ENCODE measurements around the gene LBX2. TPM values are rescaled to one million over a fixed set of nuclear protein-coding genes. Genes with fewer than 3 reads are reported as not detected.

Gene LBX2
- total and polyA plus RNA-seq, 10 of the 15 experiments (the other 5 are each of a cell fraction or from before 2014, with no cell fraction given): 0.08 to 4.0 (median 0.27) TPM

DNA sequence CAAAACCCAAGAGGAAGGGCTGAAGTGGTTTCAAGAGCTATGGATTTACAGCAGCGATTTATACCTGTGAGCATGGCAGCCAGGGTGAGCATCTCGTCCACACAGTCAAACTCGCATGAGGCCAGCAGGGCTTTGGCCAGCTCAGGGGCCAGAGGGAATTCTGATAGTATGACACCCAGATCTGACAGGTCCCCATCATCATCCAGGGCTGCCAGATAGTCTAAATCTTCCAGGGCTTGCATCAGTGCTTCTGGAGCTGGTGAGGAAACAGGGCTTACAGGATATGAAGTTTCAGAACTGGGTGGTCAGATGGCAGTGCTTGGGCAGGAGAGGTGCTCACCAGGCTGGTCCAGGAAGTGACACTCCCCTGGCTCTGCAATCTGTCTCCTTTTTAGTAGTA lies 23.1 kb upstream of the LBX2 start:
- no TSS peak for BruUV-seq (replicated peaks)
- RAD21 ChIA-PET (ENCODE audit: unreplicated experiment): no interaction called here
- peaks cover 12 to 17% of the 10 kb centered on the region in 2 experiments for H3K36me3 ChIP-seq (ENCODE audit: control insufficient read depth in 2 of 2, insufficient read depth in 2 of 2, low read length in 1 of 2)
- SMC1A ChIA-PET (ENCODE audit: uncharacterized antibody, unreplicated experiment): interaction anchor here (0.9 to 2.3 kb wide), 2 partner anchors 16 to 66 kb away, joined by 4 to 8 read pairs; partner anchors contain the start of gene PCGF1
- CTCF ChIA-PET: interaction anchor here (1.0 to 1.2 kb wide), 2 partner anchors 40 to 65 kb away, joined by 4 to 6 read pairs; partner anchors contain the start of genes CCDC142 and TTC31
- H3K79me2 ChIP-seq (ENCODE audit: control insufficient read depth, insufficient read depth, low read length): peaks cover 4% of the 10 kb centered on the region
- 85% methylated on average over 3 of the region's 3 CpGs for WGBS (ENCODE audit: insufficient coverage, insufficient replicate concordance, low lambda C conversion rate, missing lambda C conversion rate)
- H3K27ac ChIP-seq (ENCODE audit: control insufficient read depth, insufficient read depth): no peak overlapping the region
- no peak for FAIRE-seq
- in situ Hi-C loops (cut with MboI) (no loop called here), intact Hi-C loops (cut with micrococcal nuclease; ENCODE audit: unreplicated experiment) (no loop called here)
- TF ChIP-seq EP300 (IDR thresholded peaks at IDR 0.05; ENCODE audit: borderline replicate concordance in 1 of 2, control insufficient read depth in 1 of 2, low read depth in 2 of 2, low read length in 2 of 2) (no peak), SIX5 (IDR thresholded peaks at IDR 0.05; ENCODE audit: low read depth, low read length, severe bottlenecking) (no peak), ZNF207 (IDR thresholded peaks at IDR 0.05; ENCODE audit: borderline replicate concordance) (no peak), CBX3 (IDR thresholded peaks at IDR 0.05; ENCODE audit: borderline replicate concordance, low read depth) (no peak), HCFC1 (IDR thresholded peaks at IDR 0.05; ENCODE audit: low read length) (no peak), BHLHE40 (IDR thresholded peaks at IDR 0.05; ENCODE audit: borderline replicate concordance in 1 of 2, low read depth in 2 of 2, low read length in 1 of 2) (no peak), NR2C2 (IDR thresholded peaks at IDR 0.05; ENCODE audit: borderline replicate concordance, control insufficient read depth, insufficient read length, low read depth) (no peak), KLF5 (IDR thresholded peaks at IDR 0.05; ENCODE audit: partially characterized antibody) (no peak), GATAD2B (conservative IDR thresholded peaks at IDR 0.05; ENCODE audit: low read depth) (no peak)
- TF ChIP-seq, protein P1, sequence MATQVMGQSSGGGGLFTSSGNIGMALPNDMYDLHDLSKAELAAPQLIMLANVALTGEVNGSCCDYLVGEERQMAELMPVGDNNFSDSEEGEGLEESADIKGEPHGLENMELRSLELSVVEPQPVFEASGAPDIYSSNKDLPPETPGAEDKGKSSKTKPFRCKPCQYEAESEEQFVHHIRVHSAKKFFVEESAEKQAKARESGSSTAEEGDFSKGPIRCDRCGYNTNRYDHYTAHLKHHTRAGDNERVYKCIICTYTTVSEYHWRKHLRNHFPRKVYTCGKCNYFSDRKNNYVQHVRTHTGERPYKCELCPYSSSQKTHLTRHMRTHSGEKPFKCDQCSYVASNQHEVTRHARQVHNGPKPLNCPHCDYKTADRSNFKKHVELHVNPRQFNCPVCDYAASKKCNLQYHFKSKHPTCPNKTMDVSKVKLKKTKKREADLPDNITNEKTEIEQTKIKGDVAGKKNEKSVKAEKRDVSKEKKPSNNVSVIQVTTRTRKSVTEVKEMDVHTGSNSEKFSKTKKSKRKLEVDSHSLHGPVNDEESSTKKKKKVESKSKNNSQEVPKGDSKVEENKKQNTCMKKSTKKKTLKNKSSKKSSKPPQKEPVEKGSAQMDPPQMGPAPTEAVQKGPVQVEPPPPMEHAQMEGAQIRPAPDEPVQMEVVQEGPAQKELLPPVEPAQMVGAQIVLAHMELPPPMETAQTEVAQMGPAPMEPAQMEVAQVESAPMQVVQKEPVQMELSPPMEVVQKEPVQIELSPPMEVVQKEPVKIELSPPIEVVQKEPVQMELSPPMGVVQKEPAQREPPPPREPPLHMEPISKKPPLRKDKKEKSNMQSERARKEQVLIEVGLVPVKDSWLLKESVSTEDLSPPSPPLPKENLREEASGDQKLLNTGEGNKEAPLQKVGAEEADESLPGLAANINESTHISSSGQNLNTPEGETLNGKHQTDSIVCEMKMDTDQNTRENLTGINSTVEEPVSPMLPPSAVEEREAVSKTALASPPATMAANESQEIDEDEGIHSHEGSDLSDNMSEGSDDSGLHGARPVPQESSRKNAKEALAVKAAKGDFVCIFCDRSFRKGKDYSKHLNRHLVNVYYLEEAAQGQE (IDR thresholded peaks at IDR 0.05; ENCODE audit: low read depth, low read length): no peak
- DNase-seq (ENCODE audit: low read depth, low spot score): no peak
- no peaks in the 10 kb centered on the region for H4K20me1 ChIP-seq (ENCODE audit: control insufficient read depth, insufficient read depth)
- POLR2A ChIA-PET: interaction anchor here (0.5 to 1.8 kb wide), 2 partner anchors 14 to 146 kb away, joined by 3 to 5 read pairs; partner anchors contain the start of gene PCGF1
- H3K9me3 ChIP-seq (replicated peaks; ENCODE audit: control insufficient read depth, insufficient read depth, low read length): no peaks in the 10 kb centered on the region
- H3K9ac ChIP-seq (ENCODE audit: control insufficient read depth, insufficient read depth, low read length): no peak overlapping the region
- no peak overlapping the region for H3K4me2 ChIP-seq (ENCODE audit: control insufficient read depth, insufficient read depth)
- no peaks in the 10 kb centered on the region for H3K27me3 ChIP-seq (replicated peaks in 1 of 2; ENCODE audit: control insufficient read depth in 2 of 2, insufficient read depth in 2 of 2, low read length in 1 of 2)
- H2AFZ ChIP-seq (ENCODE audit: control insufficient read depth, low read depth, low read length): no peak overlapping the region
- H3K4me1 ChIP-seq (ENCODE audit: control insufficient read depth, insufficient read depth, low read length): peaks cover 11% of the 10 kb centered on the region
- H3K4me3 ChIP-seq: no peak overlapping the region
- no peak for ATAC-seq
